Fibroblast of upper back skin (primary cell): ENCODE results near the gene RAPGEF4.
"Not testable (repeated sequence)": the region's sequence is repeated elsewhere in the genome, so short reads cannot be mapped to it uniquely, and the experiment has no call there.

ENCODE experiments used
- DNase-seq: peaks from one replicate; pipeline ENCODE4 v3.0.0-alpha.2; 2013

The RAPGEF4 gene

GRCh38 chr2:172730411-172730810 is 5.2 kb upstream of the RAPGEF4 start:
- no peak for DNase-seq

- peak; percentile 20 for DNase-seq
Measured at GRCh38 chr2:172734711-172735581, 699 bp upstream of the RAPGEF4 start.

- no peak for DNase-seq
Measured at GRCh38 chr2:172736424-172737174, 954 bp downstream of the RAPGEF4 start.

GRCh38 chr2:172739661-172740266 is 4.1 kb downstream of the RAPGEF4 start:
- peak; percentile 42 for DNase-seq

- no peak for DNase-seq
Measured at GRCh38 chr2:172740856-172741255, 5.2 kb downstream of the RAPGEF4 start.

- DNase-seq = no peak
Measured at GRCh38 chr2:172742931-172743540, 7.4 kb downstream of the RAPGEF4 start.

- no peak for DNase-seq
Measured at GRCh38 chr2:172743898-172744297, 8.3 kb downstream of the RAPGEF4 start.

- peak; percentile 49 for DNase-seq
Measured at GRCh38 chr2:172745636-172746035, 10.0 kb downstream of the RAPGEF4 start.

GRCh38 chr2:172748543-172748942 is 12.9 kb downstream of the RAPGEF4 start:
- not testable (repeated sequence) for DNase-seq

- DNase-seq = no peak
Measured at GRCh38 chr2:172749388-172749787, 13.7 kb downstream of the RAPGEF4 start.

- no peak for DNase-seq
Measured at GRCh38 chr2:172751564-172751963, 15.9 kb downstream of the RAPGEF4 start.

GRCh38 chr2:172753610-172754009 is 18.0 kb downstream of the RAPGEF4 start:
- DNase-seq = no peak

GRCh38 chr2:172759441-172759840 is 23.8 kb downstream of the RAPGEF4 start:
- no peak for DNase-seq

GRCh38 chr2:172761306-172761705 is 25.7 kb downstream of the RAPGEF4 start:
- no peak for DNase-seq

GRCh38 chr2:172762574-172762973 is 26.9 kb downstream of the RAPGEF4 start:
- DNase-seq = no peak

GRCh38 chr2:172763079-172763478 is 27.4 kb downstream of the RAPGEF4 start:
- no peak for DNase-seq

GRCh38 chr2:172765662-172766061 is 30.0 kb downstream of the RAPGEF4 start:
- DNase-seq = no peak

- DNase-seq = no peak
Measured at GRCh38 chr2:172768401-172768800, 32.8 kb downstream of the RAPGEF4 start.

GRCh38 chr2:172769879-172770278 is 34.2 kb downstream of the RAPGEF4 start:
- DNase-seq = no peak

GRCh38 chr2:172770887-172771286 is 35.2 kb downstream of the RAPGEF4 start:
- DNase-seq = no peak

- DNase-seq = no peak
Measured at GRCh38 chr2:172772633-172773032, 37.0 kb downstream of the RAPGEF4 start.

GRCh38 chr2:172774302-172774701 is 38.7 kb downstream of the RAPGEF4 start:
- DNase-seq = no peak

- no peak for DNase-seq
Measured at GRCh38 chr2:172775319-172775718, 39.7 kb downstream of the RAPGEF4 start.
